HG02642 (cell line): ENCODE data around the gene CRTAP.
"Not testable (repeated sequence)": the region's sequence is repeated elsewhere in the genome, so short reads cannot be mapped to it uniquely, and the experiment has no call there.

Experiments
- ATAC-seq: cut with Tn5 transposase; IDR thresholded peaks from one replicate; pipeline ENCODE4 v1.9.1; 2021; ENCODE audit warnings: mild to moderate bottlenecking; ENCODE audit not compliant: unreplicated experiment, poor library complexity

CRTAP gene

DNA sequence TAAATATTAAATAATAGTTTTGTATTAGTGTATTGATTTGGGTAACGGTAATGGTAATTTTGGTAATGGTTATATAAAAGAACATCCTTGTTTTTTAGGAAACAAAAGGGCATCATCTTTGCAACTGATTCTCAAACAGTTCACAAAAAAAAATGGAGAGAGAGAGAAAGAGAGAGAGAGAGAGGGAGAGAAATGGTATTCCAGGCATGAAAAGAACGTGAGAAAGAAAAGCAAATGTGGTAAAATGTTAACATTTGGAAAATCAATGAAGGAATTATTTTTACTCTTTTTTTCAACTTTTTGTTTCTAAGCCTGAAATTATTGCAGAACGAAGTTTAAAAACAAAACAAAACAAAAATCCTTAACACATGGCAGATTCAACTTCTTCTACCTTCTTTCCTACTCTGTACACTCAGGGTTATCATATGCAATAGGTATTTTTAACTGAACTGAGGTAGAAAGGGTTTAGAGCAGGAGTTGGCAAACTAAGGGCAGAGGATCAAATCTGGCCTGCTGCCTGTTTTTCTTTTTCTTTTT, 14.6 kb upstream of the CRTAP start:
- no peak for ATAC-seq

DNA sequence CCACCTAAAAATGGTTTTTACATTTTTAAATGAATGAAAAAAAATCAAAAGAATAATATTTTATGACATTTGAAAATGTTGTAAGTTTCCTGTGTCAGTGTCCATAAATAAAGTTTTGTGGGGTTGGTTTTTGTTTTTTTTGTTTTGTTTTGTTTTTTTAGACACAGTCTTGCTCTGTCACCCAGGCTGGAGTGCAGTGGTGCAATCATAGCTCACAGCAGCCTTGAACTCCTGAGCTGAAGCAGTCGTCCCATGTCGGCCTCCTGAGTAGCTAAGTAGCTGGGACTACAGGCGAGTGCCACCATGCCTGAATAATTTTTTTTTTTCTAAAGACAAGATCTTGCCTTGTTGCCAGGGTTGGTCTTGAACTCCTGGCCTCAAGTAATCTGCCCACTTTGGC, 14.1 kb upstream of the CRTAP start:
- ATAC-seq, result no peak

DNA sequence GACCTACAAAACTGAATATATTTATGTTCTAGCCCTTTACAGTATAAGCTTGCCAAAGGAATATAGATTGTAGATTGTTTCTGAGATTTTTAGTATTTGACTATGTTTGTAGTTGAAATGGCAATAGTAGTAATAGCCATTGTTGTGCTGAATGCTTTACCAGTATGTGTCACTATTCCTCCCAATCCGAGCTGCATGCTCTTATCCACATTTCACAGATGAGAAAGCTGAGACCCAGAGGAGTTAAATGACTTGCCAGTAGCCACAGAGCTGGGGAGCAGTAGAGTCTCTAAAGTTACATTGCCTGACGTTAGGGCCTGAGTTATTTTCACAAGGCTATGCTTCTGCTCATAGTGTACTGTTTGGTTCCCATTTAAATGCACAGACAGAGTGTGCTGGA, 13.6 kb upstream of the CRTAP start:
- no peak for ATAC-seq

DNA sequence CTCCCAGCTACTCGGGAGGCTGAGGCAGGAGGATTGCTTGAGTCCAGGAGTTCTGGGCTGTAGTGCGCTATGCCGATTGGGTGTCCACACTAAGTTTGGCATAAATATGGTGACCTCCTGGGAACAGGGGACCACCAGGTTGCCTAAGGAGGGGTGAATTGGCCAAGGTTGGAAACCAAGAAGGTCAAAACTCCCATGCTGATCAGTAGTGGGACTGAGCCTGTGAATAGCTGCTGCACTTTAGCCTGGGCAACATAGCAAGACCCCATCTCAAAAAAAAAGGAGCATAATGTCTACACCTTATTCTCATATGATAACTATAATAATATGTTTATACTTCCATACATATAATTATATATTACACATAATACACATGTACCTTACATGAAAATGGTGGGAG, 10.8 kb upstream of the CRTAP start:
- no peak for ATAC-seq

DNA sequence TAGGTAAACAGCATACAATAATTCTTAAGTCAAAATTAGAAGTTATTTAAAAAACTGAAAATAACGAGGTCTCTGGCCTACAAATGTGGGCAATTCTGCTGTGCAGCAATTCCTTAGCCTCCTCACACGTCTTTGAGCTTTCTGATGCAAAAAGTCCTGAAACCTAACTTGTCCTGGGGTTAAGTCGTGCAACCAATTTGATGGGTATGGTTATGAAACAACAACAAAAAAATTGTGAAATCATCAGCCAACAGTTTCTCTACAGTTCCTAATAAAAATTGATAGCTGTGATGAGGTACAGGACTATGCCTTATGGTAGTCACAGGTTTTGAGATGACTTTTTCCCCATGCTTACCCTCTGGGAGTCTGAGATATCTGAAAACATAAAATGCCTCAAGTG, 10.3 kb upstream of the CRTAP start:
- ATAC-seq, result no peak

DNA sequence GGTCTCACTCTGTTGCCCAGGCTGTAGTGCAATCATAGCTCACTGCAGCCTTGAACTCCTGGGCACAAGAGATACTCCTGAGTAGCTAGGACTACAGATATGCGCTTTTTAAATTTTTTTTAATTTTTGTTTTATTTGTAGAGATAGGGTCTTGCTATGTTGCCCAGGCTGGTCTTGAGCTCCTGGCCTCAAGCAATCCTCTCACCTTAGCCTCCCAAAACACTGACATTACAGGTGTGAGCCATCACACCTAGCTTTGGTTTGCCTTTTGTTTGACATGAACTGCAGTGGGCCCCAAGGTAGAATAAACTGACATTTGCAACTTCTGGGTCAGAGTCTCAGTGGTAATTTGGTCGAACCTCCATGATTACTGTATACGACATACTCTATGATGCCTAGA, 9.0 kb upstream of the CRTAP start:
- no peak for ATAC-seq

DNA sequence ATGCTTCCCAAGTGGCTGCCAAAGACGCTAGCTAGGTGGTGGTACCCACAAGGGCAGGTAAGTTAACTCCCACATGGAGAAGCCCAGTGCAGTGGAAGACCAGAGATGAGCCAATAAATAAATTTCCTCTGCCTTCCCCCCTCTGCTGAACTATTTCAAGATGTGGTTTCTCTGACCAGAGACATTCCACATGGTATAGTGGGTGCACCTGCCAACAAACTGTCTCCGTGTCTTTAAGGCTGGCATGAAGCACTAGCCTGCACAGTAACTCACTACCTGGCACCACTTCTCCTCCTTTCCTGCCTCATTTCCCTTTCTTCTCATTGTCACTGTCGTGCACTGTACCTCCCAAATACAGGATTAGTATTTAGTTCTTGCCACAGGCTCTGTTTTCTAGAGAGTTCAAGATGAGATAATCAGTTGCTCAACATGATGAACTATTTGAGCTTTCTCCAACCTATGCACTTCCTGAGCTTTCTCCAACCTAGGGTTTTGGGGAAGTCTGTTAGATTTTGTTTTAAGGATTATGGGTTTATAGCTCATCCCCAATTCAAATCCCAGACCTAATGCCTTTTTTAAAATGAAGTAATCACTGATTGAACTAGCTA, 8.4 kb upstream of the CRTAP start:
- no peak for ATAC-seq

DNA sequence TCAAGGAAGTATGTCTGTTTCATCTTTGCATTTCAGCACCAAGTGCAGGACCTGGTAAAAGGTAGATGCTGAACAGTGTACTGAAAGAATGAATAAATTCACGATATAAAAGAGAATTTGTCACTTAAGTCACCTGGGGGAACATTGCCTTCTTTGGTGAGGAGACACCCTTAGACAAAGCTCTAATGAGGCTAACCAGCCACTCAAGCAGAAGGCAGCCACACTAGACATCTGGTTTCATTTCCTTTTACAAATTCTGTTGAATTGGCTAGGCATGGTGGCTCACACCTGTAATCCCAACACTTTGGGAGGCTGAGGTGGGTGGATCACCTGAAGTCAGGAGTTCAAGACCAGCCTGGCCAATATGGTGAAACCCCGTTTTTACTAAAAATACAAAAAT, 7.0 kb upstream of the CRTAP start:
- ATAC-seq, result not testable (repeated sequence)

DNA sequence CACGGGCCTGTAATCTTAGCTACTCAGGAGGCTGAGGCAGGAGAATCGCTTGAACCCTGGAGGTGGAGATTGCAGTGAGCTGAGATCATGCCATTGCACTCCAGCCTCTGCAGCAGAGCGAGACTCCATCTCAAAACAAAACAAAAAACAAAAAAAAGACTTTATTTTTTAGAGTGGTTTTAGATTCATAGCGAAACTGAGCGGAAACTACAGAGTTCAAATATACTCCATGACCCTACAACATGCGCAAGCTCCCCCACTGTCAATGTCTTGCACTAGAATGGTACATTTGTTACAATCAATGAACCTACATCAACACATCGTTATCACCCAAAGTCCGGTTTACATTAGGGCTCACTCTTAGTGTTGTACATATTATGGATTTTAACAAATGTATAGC, 2.2 kb upstream of the CRTAP start:
- ATAC-seq, result peak; percentile 31

DNA sequence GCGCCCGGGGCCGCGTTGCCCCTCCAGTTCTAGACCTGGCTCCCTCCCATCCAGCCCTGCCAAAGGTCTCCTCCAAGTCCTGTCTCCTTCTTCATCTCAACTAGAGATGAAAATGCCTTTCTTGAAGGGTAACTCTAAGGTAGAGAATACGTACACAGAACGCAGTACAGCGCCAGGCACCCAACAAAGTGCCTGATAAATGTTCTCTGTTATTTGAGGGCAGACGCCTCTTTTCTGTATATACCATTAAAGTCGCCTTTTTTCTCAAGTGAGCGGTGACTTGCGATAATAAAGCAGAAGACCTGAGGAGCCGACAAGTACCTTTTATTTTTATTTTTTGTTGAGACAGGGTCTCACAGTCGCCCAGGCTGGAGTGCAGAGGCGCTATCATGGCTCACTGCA, 809 bp downstream of the CRTAP start:
- ATAC-seq, result no peak

DNA sequence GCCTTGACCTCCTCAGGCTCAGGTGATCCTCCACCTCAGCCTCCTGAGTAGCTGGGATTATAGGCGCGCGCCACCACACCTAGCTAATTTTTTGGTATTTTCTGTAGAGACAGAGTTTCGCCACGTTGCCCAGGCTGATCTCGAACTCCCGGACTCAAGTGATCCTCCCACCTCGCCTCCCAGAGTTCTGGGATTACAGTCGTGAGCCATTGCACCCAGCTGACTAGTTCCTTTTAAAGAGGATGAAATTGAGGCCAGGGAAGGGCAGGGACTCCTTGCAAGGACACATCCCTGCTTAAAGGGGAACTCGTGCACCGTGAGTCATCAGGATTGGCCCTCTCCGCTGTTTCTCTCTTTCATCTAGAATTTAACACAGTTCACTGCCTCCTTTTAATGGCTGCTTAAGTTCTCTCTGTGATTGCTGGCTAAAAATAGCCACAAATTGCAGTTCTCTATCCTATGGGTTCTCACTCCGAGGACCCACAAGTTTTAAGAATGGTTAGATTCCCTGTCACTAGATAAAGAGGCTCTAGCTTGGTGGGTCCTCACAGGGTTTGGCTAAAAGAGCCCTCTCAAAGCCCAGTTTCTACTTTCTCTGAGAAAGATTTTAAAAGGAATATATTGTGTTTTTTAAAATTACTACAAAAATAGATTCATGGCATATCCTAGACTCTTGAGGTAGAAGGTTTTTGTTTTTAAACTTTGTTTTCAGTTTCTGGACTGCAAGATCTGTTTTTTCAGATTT, 1.4 kb downstream of the CRTAP start:
- no peak for ATAC-seq

DNA sequence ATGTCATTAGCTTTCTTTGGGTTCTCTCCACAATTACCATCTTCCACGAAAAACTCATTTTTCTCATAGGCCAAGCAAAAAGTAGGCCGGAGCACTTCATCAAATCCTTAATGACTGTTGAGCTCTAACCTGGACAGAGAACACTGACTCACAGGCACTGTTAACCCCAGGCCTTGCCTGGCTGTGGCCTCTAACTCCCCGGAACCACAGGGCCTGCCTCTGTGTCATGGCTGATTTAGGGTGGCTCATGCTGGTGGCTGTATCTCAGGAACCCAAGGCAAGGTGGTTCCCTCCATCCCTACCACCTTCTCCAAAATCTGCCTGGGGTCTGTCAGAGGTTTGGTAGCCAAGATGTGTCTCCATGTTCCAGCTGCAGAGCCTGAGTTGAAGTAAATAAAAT, 3.6 kb downstream of the CRTAP start:
- ATAC-seq, result no peak

DNA sequence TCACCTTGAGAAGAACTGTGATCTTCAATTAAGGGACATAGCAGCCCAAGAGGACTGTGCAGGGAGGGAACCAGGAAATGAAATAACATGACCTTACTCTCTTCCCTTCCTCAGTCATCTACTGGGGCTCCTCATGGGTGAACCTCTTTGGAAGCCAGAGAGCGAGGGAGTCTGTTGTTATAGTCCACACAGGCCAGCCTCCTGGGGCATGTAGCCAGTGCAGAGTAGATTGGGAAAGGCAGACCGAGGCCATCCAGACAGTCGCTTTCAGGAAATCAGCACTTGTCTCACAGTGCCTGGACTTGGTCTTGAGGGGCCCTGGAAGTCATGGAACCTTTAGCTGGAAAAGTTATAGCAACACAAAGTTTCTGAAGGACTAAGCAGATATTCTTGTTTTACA, 6.1 kb downstream of the CRTAP start:
- ATAC-seq, result no peak

DNA sequence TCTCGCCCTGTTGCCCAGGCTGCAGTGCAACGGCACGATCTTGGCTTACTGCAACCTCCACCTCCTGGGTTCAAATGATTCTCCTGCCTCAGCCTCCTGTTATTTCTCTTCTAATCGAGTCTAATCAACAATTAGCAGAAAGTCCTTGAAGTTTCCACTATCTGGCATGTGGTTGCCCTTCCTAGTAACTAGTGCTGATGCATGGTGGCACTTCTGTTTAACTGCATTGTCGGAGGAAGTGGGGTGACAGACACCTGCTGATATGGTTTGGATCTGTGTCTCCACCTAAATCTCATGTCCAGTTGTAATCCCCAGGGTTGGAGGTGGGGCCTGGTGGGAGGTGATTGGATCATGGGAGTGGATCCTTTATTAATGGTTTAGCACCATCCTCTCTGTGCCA, 9.2 kb downstream of the CRTAP start:
- no peak for ATAC-seq

DNA sequence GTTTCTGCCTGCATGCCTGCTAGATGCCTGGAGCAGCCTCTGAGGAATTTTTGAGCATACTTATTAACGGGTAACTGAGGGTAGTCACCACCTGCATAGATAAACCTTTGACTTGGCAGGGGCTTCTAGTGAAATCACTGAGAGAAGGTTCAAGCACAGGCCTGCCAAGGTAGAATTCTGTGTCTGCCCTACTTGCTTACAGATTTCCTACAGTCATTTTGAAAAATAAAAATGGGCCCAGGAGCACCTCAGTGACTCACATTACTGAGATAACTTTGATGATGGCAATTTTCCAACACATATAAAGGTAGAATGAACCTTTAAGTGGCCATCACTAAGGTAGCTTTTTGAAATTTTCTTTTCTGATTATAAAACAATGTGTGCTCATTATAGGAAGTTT, 10.8 kb downstream of the CRTAP start:
- no peak for ATAC-seq

DNA sequence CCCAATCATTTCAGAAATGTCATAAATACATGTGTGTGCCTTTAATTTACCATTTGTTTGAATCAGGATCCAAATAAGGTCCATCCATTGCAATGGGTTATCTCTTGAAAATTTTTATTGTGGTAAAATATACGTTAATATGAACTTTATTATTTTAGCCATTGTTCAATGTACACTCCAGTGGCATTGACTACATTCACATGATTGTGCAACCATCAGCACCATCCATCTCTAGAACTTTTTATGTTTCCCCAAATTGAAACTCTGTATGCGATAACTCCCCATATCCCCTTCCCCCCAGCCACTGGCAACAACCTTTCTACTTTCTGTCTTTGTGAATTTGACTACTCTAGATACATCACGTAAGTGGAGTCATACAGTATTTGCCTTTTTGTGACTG, 12.0 kb downstream of the CRTAP start:
- no peak for ATAC-seq

DNA sequence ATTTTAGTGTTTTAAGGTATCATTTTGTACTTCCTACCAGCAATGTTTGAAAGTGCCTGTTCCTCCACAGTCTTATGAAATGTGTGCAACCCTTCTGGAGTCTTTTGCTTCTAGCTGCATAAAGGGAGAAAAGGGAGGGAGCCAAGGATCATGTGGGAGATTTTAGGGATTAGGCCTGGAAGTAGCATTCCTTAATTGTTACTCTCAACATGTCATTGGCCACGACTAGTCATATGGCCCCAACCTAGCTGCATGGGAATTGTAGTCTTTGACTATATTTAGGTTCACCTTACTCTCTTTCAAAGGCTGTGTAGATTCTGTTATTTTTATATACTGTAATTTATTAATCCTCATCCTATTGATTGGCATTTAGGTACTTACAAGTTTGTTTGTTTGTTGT, 14.9 kb downstream of the CRTAP start:
- ATAC-seq, result no peak

DNA sequence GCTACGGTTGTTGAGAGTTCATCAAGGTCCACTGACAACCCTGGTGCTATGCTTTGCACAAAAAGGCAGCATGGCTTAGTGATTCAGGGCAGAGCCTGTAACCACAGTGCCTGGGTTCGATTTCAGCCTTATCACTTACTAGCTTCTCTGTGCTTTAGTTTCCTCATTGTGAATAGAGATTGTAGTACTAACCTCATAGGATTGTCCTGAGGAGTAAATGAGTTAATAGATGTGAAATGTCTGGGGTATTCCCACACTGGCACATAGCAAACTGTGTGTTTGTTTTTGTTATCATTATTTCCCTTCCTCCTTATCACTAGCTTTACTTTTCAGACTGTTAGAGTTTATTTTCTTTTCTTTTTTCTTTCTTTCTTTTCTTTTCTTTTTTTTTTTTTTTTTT, 16.3 kb downstream of the CRTAP start:
- no peak for ATAC-seq

DNA sequence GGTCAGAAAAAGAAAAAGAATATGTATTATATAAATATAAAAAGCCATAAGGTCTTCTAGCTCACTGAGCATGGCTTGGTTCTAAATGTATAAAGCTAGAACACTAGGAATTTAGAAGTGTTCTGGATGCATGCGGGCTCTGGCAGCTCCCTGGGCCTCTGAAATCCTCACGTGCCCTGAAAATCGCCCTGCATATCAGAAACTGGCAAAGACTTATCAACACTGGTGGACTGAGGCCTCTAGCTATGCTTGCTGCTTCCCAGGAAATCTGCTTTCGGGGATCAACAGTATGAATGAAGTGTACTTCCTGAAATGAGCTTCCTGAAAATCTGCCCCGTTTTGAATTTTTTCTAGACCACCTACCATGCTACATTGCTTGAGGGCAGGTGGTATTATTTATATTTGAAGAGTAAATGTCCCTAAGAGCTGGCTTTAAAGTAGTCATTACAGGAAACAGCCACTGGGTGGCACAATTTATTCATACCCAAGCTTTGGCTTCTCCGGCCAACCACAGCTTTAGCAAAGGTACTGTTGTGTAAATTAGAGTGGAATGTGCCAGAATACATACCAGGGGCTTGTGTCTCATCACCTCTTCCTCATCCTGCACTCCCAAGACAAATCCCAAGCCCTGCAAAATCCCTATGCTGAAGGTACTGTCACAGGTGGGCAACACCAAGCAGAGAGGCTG, 17.7 kb downstream of the CRTAP start:
- peak; percentile 79 for ATAC-seq

DNA sequence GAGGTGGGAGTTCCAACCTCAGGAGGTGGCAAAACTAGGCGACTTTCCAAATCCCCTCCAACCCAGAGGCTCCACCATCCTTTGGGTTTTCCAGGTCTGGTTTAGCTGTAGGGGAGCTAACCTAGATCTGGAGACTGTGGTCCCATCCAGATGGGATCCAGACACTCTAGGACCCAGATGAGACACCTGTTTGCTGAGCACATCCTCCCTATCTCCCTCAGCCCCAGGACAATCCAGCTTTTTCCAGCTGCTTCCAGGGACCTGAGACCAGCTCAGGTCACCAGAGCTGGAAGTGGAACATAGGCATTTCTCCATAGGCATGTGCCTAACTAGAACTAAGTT, 18.2 kb downstream of the CRTAP start:
- ATAC-seq, result peak; percentile 14

DNA sequence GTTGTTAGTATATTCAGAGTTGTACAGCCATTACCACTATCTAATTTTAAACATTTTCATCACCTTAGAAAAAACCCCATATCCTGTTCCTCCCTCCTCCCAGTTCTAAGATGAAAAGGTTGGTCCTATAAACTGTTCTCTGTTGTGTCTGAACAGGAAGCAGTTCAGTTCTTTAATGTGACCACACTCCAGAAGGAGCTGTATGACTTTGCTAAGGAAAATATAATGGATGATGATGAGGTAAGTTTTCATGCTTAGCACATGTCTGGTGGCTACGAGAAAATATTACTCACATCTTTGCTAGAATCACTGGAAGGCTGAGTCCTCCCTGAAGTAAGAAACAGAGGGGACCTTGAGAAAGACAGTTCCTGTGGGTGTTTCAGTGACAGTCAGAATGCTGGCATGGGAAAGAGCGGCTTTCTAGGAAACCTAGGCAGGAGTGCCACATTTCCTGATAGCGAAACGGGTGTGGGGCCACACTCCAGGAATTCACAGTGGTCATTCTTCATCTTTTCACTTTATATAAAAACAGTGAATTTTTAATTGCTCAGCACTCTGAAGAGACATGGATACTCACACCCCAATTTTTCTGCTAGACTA, 20.3 kb downstream of the CRTAP start:
- ATAC-seq, result no peak
